NCI-H2107 (cell line): ENCODE data around the gene SAXO1.
"Not testable (repeated sequence)": the region's sequence is repeated elsewhere in the genome, so short reads cannot be mapped to it uniquely, and the experiment has no call there.

Source experiments
- DNase-seq: peaks from one replicate; lab custom pipeline; 2025; lab: John Stamatoyannopoulos, UW

The SAXO1 gene

GRCh38 chr9:18970393-18970792 lies 62.6 kb downstream of the SAXO1 start:
- no peak for DNase-seq

GRCh38 chr9:18969128-18969527 lies 63.9 kb downstream of the SAXO1 start:
- DNase-seq: no peak

- no peak for DNase-seq
These were observed 77.4 kb downstream of the SAXO1 start for GRCh38 chr9:18955626-18956025.

GRCh38 chr9:18951936-18952335 lies 81.1 kb downstream of the SAXO1 start:
- no peak for DNase-seq

- DNase-seq: no peak
These were observed 85.1 kb downstream of the SAXO1 start for GRCh38 chr9:18947892-18948339.

GRCh38 chr9:18942801-18943200 lies 90.2 kb downstream of the SAXO1 start:
- no peak for DNase-seq

- no peak for DNase-seq
These were observed 91.8 kb downstream of the SAXO1 start for GRCh38 chr9:18941060-18941740.

GRCh38 chr9:18939943-18940342 lies 93.1 kb downstream of the SAXO1 start:
- DNase-seq: no peak

- no peak for DNase-seq
These were observed 96.7 kb downstream of the SAXO1 start for GRCh38 chr9:18936094-18936871.

- no peak for DNase-seq
These were observed 97.5 kb downstream of the SAXO1 start for GRCh38 chr9:18935541-18935940.

GRCh38 chr9:18930611-18931010 lies 102.4 kb downstream of the SAXO1 start:
- not testable (repeated sequence) for DNase-seq

GRCh38 chr9:18928711-18929110 lies 104.3 kb downstream of the SAXO1 start:
- DNase-seq: no peak

- DNase-seq: no peak
These were observed 106.5 kb downstream of the SAXO1 start for GRCh38 chr9:18926513-18926912.

GRCh38 chr9:18925880-18926279 lies 107.1 kb downstream of the SAXO1 start:
- DNase-seq: no peak

- no peak for DNase-seq
These were observed 109.2 kb downstream of the SAXO1 start for GRCh38 chr9:18923671-18924430.

- no peak for DNase-seq
These were observed 109.8 kb downstream of the SAXO1 start for GRCh38 chr9:18923167-18923566.

GRCh38 chr9:18922161-18922885 lies 110.7 kb downstream of the SAXO1 start:
- no peak for DNase-seq

GRCh38 chr9:18921366-18922075 lies 111.5 kb downstream of the SAXO1 start:
- DNase-seq: no peak

GRCh38 chr9:18920141-18921084 lies 112.6 kb downstream of the SAXO1 start:
- DNase-seq: no peak

- DNase-seq: no peak
These were observed 121.2 kb downstream of the SAXO1 start for GRCh38 chr9:18911714-18912342.
